OCI-LY7 (cell line): Measurements from ENCODE around the gene TCAF1. TPM values are rescaled to one million over a fixed set of nuclear protein-coding genes. Genes with fewer than 3 reads are reported as not detected.

Experiments
- BruUV-seq: library from RNA; stranded (reverse); fragments of 400-500 nt; replicated peaks from 2 replicates; lab custom pipeline; 2021; lab: Mats Ljungman, UMichigan
- CTCF ChIA-PET: fragments of 300-600 bp; sonication (Branson Sonifier 250); formaldehyde crosslinking; loops from one replicate; lab custom pipeline; 2022; ENCODE audit warnings: antibody characterized with exemption; ENCODE audit not compliant: unreplicated experiment; lab: Charles Lee
- POLR2A ChIA-PET: fragments of 300-600 bp; sonication (Branson Sonifier 250); formaldehyde crosslinking; loops from one replicate; lab custom pipeline; 2022; ENCODE audit warnings: antibody characterized with exemption; lab: Charles Lee
- DNase-seq: peaks from one replicate; pipeline ENCODE4 v3.0.0-alpha.2; 2015; ENCODE audit warnings: low spot score
- H2AFZ ChIP-seq: fragments of 200-600 bp; sonication (generic), shearing (Covaris generic); 2 replicates; pipeline ENCODE4 v1.6.1; 2014; ENCODE audit warnings: mild to moderate bottlenecking, antibody characterized with exemption, low read length, moderate library complexity
- H3K27ac ChIP-seq: fragments of 200-600 bp; sonication (generic); 2 replicates; pipeline ENCODE4 v1.5.1; 2014; ENCODE audit warnings: mixed run types, low read depth, mild to moderate bottlenecking, moderate library complexity, low read length, inconsistent platforms; ENCODE audit not compliant: poor library complexity, severe bottlenecking
- H3K36me3 ChIP-seq: fragments of 200-600 bp; sonication (generic); 2 replicates; pipeline ENCODE4 v1.6.1; 2014; ENCODE audit warnings: mild to moderate bottlenecking, antibody characterized with exemption, low read length, moderate library complexity, mixed read lengths; ENCODE audit not compliant: insufficient read depth
- H3K4me1 ChIP-seq: fragments of 200-600 bp; sonication (generic); 2 replicates; pipeline ENCODE4 v1.5.1; 2014; ENCODE audit warnings: mild to moderate bottlenecking, low read length; ENCODE audit not compliant: insufficient read depth, poor library complexity, severe bottlenecking
- H3K4me2 ChIP-seq: fragments of 200-600 bp; sonication (generic); 2 replicates; pipeline ENCODE4 v1.6.1; 2014; ENCODE audit warnings: mild to moderate bottlenecking, low read length
- H3K4me3 ChIP-seq: fragments of 200-600 bp; sonication (generic); 2 replicates; pipeline ENCODE4 v1.5.1; 2014; ENCODE audit warnings: mild to moderate bottlenecking, low read depth, low read length; ENCODE audit not compliant: poor library complexity, severe bottlenecking
- H3K79me2 ChIP-seq: fragments of 200-600 bp; sonication (generic); 2 replicates; pipeline ENCODE4 v1.6.1; 2016; ENCODE audit warnings: low read depth, mild to moderate bottlenecking, low read length, moderate library complexity, mixed read lengths; ENCODE audit not compliant: insufficient read depth
- H3K9me2 ChIP-seq: fragments of 200-600 bp; sonication (generic); 2 replicates; pipeline ENCODE4 v1.6.1; 2016; ENCODE audit warnings: mild to moderate bottlenecking, low read length, mixed read lengths; ENCODE audit not compliant: insufficient read depth
- H3K9me3 ChIP-seq: fragments of 200-600 bp; sonication (generic); 2 replicates; pipeline ENCODE4 v1.6.1; 2014; ENCODE audit warnings: mild to moderate bottlenecking, mixed run types, low read length, mixed read lengths
- H4K20me1 ChIP-seq: fragments of 200-600 bp; sonication (generic); 2 replicates; pipeline ENCODE4 v1.6.1; 2014; ENCODE audit warnings: mild to moderate bottlenecking, antibody characterized with exemption, low read length, moderate library complexity, mixed read lengths; ENCODE audit not compliant: insufficient read depth
- CTCF ChIP-seq: fragments of 200-600 bp; sonication (generic); conservative IDR thresholded peaks from 2 replicates; pipeline ENCODE4 v1.5.1; 2014; ENCODE audit warnings: mild to moderate bottlenecking, antibody characterized with exemption, low read length, moderate library complexity, mixed read lengths
- EZH2phosphoT487 ChIP-seq: fragments of 200-600 bp; sonication (generic); IDR thresholded peaks from 2 replicates; pipeline ENCODE4 v1.6.1; 2018; ENCODE audit warnings: low read depth, borderline replicate concordance, mild to moderate bottlenecking, mixed run types, antibody characterized with exemption, low read length, moderate library complexity, mixed read lengths
- intact Hi-C: fragments of 100-400 bp; cut with micrococcal nuclease; formaldehyde crosslinking; loops from one replicate; pipeline ENCODE4 v1.10.0; 2022; ENCODE audit not compliant: unreplicated experiment
- total RNA-seq, 2 experiments: library from RNA; depleted of rRNA in 1 of 2; stranded (reverse); fragments of >200 nt in 1 of 2; shearing (Covaris generic) in 1 of 2; gene quantifications; 2 replicates each; pipeline ENCODE4 v1.2.3, GENCODE V29; 2014 to 2022

TCAF1 gene
- total RNA-seq, 2 experiments from 2014 or later: 3.3 to 5.5 TPM

- Histone ChIP-seq H2AFZ (no peak overlapping the region), H3K9me3 (no peaks in the 10 kb centered on the region), H3K79me2 (no peaks in the 10 kb centered on the region), H3K4me1 (no peaks in the 10 kb centered on the region), H3K9me2 (no peaks in the 10 kb centered on the region), H3K4me3 (no peak overlapping the region), H3K4me2 (no peak overlapping the region), H3K27ac (no peak overlapping the region), H3K36me3 (no peaks in the 10 kb centered on the region), H4K20me1 (no peaks in the 10 kb centered on the region)
- ChIA-PET POLR2A (interaction anchor here (0.7 kb wide), 1 partner anchor 18 kb away, joined by 3 read pairs; no protein-coding TSS in a partner anchor), CTCF (no interaction called here)
- DNase-seq: no peak
- no TSS peak for BruUV-seq
- TF ChIP-seq EZH2phosphoT487 (no peak), CTCF (no peak)
- intact Hi-C loops: no loop called here
Measured at GRCh38 chr7:143929224-143929920, 27.4 kb upstream of the TCAF1 start.

- no TSS peak for BruUV-seq
- CTCF ChIA-PET: interaction anchor here (0.6 kb wide), 1 partner anchor 62 kb away, joined by 3 read pairs; no protein-coding TSS in a partner anchor
- intact Hi-C loops: no loop called here
Measured at GRCh38 chr7:143924851-143925250, 22.9 kb upstream of the TCAF1 start.

More at GRCh38 chr7:143924851-143925250, 22.9 kb upstream of the TCAF1 start:
- H3K4me1 ChIP-seq: no peaks in the 10 kb centered on the region
- H3K36me3 ChIP-seq: no peaks in the 10 kb centered on the region
- H3K27ac ChIP-seq: no peak overlapping the region
- no peak for DNase-seq
- no peaks in the 10 kb centered on the region for H4K20me1 ChIP-seq
- H3K79me2 ChIP-seq: no peaks in the 10 kb centered on the region
- H2AFZ ChIP-seq: no peak overlapping the region
- no peaks in the 10 kb centered on the region for H3K9me2 ChIP-seq
- H3K9me3 ChIP-seq: no peaks in the 10 kb centered on the region
- TF ChIP-seq CTCF (no peak), EZH2phosphoT487 (no peak)
- POLR2A ChIA-PET: interaction anchor here (0.7 kb wide), 1 partner anchor 482 kb away, joined by 3 read pairs; no protein-coding TSS in a partner anchor
- no peak overlapping the region for H3K4me3 ChIP-seq
- H3K4me2 ChIP-seq: no peak overlapping the region
